ENCODE measurements around the gene ADGRL2.

Gene ADGRL2

GRCh38 chr1:81800695-81801650 lies at the start of gene ADGRL2:
Gene ADGRL2 (plus strand): TSS chr1:81800934. CDS start chr1:81836985, 36,051 bp downstream.
- no peak for DNase-seq (ENCODE audit: low read depth in 3 of 3)

- DNase-seq (ENCODE audit: low read depth in 3 of 3): no peak
Observed at GRCh38 chr1:81752840-81753239, 47.9 kb upstream of the ADGRL2 start.

GRCh38 chr1:81754424-81754823 lies 46.3 kb upstream of the ADGRL2 start:
- no peak for DNase-seq (ENCODE audit: low read depth in 3 of 3)

GRCh38 chr1:81756872-81757271 lies 43.9 kb upstream of the ADGRL2 start:
- DNase-seq (ENCODE audit: low read depth in 3 of 3): no peak

GRCh38 chr1:81757398-81758020 lies 43.2 kb upstream of the ADGRL2 start:
- DNase-seq (ENCODE audit: low read depth in 3 of 3): no peak

GRCh38 chr1:81758181-81758580 lies 42.6 kb upstream of the ADGRL2 start:
- DNase-seq (ENCODE audit: low read depth in 3 of 3): no peak

GRCh38 chr1:81760477-81761097 lies 40.1 kb upstream of the ADGRL2 start:
- no peak for DNase-seq (ENCODE audit: low read depth in 3 of 3)

- DNase-seq (ENCODE audit: low read depth in 3 of 3): no peak
Observed at GRCh38 chr1:81775510-81775909, 25.2 kb upstream of the ADGRL2 start.

GRCh38 chr1:81780705-81781454 lies 19.9 kb upstream of the ADGRL2 start:
- no peak for DNase-seq (ENCODE audit: low read depth in 3 of 3)

GRCh38 chr1:81781749-81782148 lies 19.0 kb upstream of the ADGRL2 start:
- no peak for DNase-seq (ENCODE audit: low read depth in 3 of 3)

- no peak for DNase-seq (ENCODE audit: low read depth in 3 of 3)
Observed at GRCh38 chr1:81792184-81792583, 8.6 kb upstream of the ADGRL2 start.

- no peak for DNase-seq (ENCODE audit: low read depth in 3 of 3)
Observed at GRCh38 chr1:81797701-81798100, 3.0 kb upstream of the ADGRL2 start.

- no peak for DNase-seq (ENCODE audit: low read depth in 3 of 3)
Observed at GRCh38 chr1:81799939-81800694, 617 bp upstream of the ADGRL2 start.

GRCh38 chr1:81801651-81802456 lies 1.1 kb downstream of the ADGRL2 start:
- no peak for DNase-seq (ENCODE audit: low read depth in 3 of 3)

GRCh38 chr1:81802457-81802706 lies 1.6 kb downstream of the ADGRL2 start:
- DNase-seq (ENCODE audit: low read depth in 3 of 3): no peak

GRCh38 chr1:81802707-81803430 lies 2.1 kb downstream of the ADGRL2 start:
- DNase-seq (ENCODE audit: low read depth in 3 of 3): no peak

GRCh38 chr1:81803431-81804110 lies 2.8 kb downstream of the ADGRL2 start:
- no peak for DNase-seq (ENCODE audit: low read depth in 3 of 3)

GRCh38 chr1:81804312-81804711 lies 3.6 kb downstream of the ADGRL2 start:
- no peak for DNase-seq (ENCODE audit: low read depth in 3 of 3)

All from stimulated activated CD4-positive, alpha-beta T cell treated with anti-CD3 and anti-CD28 coated beads, TNF-alpha, amount 100 ng/mL, for 48 hours (primary cell).